K562 (cell line): Measurements from ENCODE around the gene CLEC3B. TPM values are rescaled to one million over a fixed set of nuclear protein-coding genes. Genes with fewer than 3 reads are reported as not detected.

Experiments
- ATAC-seq: fragments of 200-7000 bp; cut with Tn5 transposase; 3 replicates; pipeline ENCODE4 v1.9.1; 2020; ENCODE audit warnings: moderate library complexity
- BruUV-seq: library from RNA; stranded (reverse); fragments of 400-500 nt; replicated peaks from 2 replicates; lab custom pipeline; 2021; lab: Mats Ljungman, UMichigan
- CTCF ChIA-PET: fragments of 300-600 bp; formaldehyde crosslinking; extraction: SDS; loops from one replicate; lab custom pipeline; 2021; ENCODE audit warnings: low intra/inter-chr PET ratio; lab: Yijun Ruan, JAX
- POLR2A ChIA-PET: fragments of 300-600, 350-650 bp; sonication (Branson Sonifier 250); formaldehyde crosslinking; extraction: SDS; loops from one replicate; lab custom pipeline; 2021; ENCODE audit warnings: antibody characterized with exemption, inconsistent platforms; lab: Yijun Ruan, JAX
- DNase-seq, 4 experiments: peaks; one replicate each; pipeline versions ENCODE4 v3.0.0 to v3.0.0-alpha.2; 2011 to 2018; ENCODE audit warnings: low spot score in 3 of 4, mixed read lengths in 3 of 4; ENCODE audit errors: extremely low read depth in 1 of 4
- FAIRE-seq: peaks from 2 replicates; lab custom pipeline; 2011; peaks lifted over from hg19 to GRCh38; lab: Jason Lieb, UNC
- H2AFZ ChIP-seq: 2 replicates; pipeline ENCODE4 v1.6.0; 2011; ENCODE audit warnings: low read depth, low read length, control low read depth, inconsistent platforms
- H3K27ac ChIP-seq: fragments of 200-600 bp; 3 replicates; pipeline ENCODE4 v1.8.0; 2011; ENCODE audit warnings: low read depth, mild to moderate bottlenecking, control low read depth, inconsistent platforms, low read length, moderate library complexity, mixed read lengths; ENCODE audit errors: extremely low read depth
- H3K27me3 ChIP-seq, 2 experiments: fragments of 300-600 bp in 1 of 2; 2 replicates in 1 of 2; 3 replicates in 1 of 2; pipeline versions ENCODE4 v1.6.0 to v1.8.0; 2011; ENCODE audit warnings: inconsistent platforms in 2 of 2, low read length in 2 of 2, mild to moderate bottlenecking in 1 of 2, mixed read lengths in 1 of 2, moderate library complexity in 1 of 2; ENCODE audit not compliant: control insufficient read depth in 2 of 2, insufficient read depth in 2 of 2
- H3K36me3 ChIP-seq: fragments of 300-600 bp; 3 replicates; pipeline ENCODE4 v1.8.0; 2011; ENCODE audit warnings: mild to moderate bottlenecking, low read length, inconsistent platforms; ENCODE audit not compliant: control insufficient read depth, insufficient read depth
- H3K4me1 ChIP-seq, 2 experiments: fragments of 200-600 bp in 1 of 2; replicated peaks in 1 of 2; 2 replicates in 1 of 2; 3 replicates in 1 of 2; pipeline versions ENCODE4 v1.5.1 to v1.8.0; 2011; ENCODE audit warnings: inconsistent platforms in 2 of 2, low read length in 2 of 2, mild to moderate bottlenecking in 1 of 2, mixed read lengths in 1 of 2, moderate library complexity in 1 of 2; ENCODE audit not compliant: control insufficient read depth in 2 of 2, insufficient read depth in 2 of 2
- H3K4me2 ChIP-seq: 2 replicates; pipeline ENCODE4 v1.6.1; 2011; ENCODE audit warnings: low read length, control low read depth, inconsistent platforms, mixed read lengths; ENCODE audit not compliant: insufficient read depth
- H3K4me3 ChIP-seq: fragments of 200-600 bp; sonication (generic), shearing (Covaris generic); 2 replicates; pipeline ENCODE4 v1.5.1; 2016; ENCODE audit warnings: control low read depth, inconsistent platforms
- H3K79me2 ChIP-seq: fragments of 200-600 bp; 3 replicates; pipeline ENCODE4 v1.8.0; 2011; ENCODE audit warnings: low read length, inconsistent platforms; ENCODE audit not compliant: control insufficient read depth, insufficient read depth
- H3K9ac ChIP-seq, 2 experiments: 2 replicates each; pipeline versions ENCODE4 v1.6.0 to v1.6.1; 2011; ENCODE audit warnings: low read depth in 2 of 2, low read length in 2 of 2, control low read depth in 1 of 2, inconsistent platforms in 1 of 2, mild to moderate bottlenecking in 1 of 2, mixed read lengths in 1 of 2; ENCODE audit not compliant: insufficient read depth in 1 of 2
- H3K9me1 ChIP-seq: one replicate; pipeline ENCODE4 v1.6.0; 2011; ENCODE audit warnings: inconsistent platforms, mild to moderate bottlenecking, low read length, moderate library complexity; ENCODE audit not compliant: control insufficient read depth, insufficient read depth
- H3K9me3 ChIP-seq: replicated peaks from 2 replicates; pipeline ENCODE4 v1.5.1; 2011; ENCODE audit warnings: low read depth, low read length, inconsistent platforms; ENCODE audit not compliant: control insufficient read depth, insufficient read depth
- H4K20me1 ChIP-seq: replicated peaks from 2 replicates; pipeline ENCODE4 v1.6.1; 2011; ENCODE audit warnings: low read length, inconsistent platforms, mixed read lengths; ENCODE audit not compliant: control insufficient read depth, insufficient read depth
- HBP1 ChIP-seq: fragments of 450-650 bp; formaldehyde crosslinking; IDR thresholded peaks from 2 replicates; pipeline ENCODE4 v1.4.0; 2022; ENCODE audit warnings: missing genetic modification characterization
- MYNN ChIP-seq, 2 experiments: sonication (generic); formaldehyde crosslinking in 1 of 2; IDR thresholded peaks; 2 replicates each; pipeline versions ENCODE4 v1.5.0 to v1.6.1; 2016 to 2020; ENCODE audit warnings: antibody characterized with exemption in 1 of 2, missing genetic modification reagents in 1 of 2
- NR1H2 ChIP-seq: sonication (generic); formaldehyde crosslinking; IDR thresholded peaks from 2 replicates; pipeline ENCODE4 v1.4.0; 2020; ENCODE audit warnings: mild to moderate bottlenecking, missing genetic modification reagents
- RBM34 ChIP-seq: fragments of 200-400 bp; formaldehyde crosslinking; IDR thresholded peaks from 2 replicates; pipeline ENCODE4 v1.6.1; 2018; ENCODE audit warnings: low read length, borderline replicate concordance; ENCODE audit not compliant: insufficient read depth
- SIN3A ChIP-seq, 2 experiments: fragments of 150-350 bp in 1 of 2; IDR thresholded peaks; 2 replicates each; pipeline ENCODE4 v1.6.1; 2011 to 2016; ENCODE audit warnings: borderline replicate concordance in 2 of 2, low read depth in 2 of 2, low read length in 2 of 2, mild to moderate bottlenecking in 2 of 2, moderate library complexity in 2 of 2; ENCODE audit not compliant: control insufficient read depth in 1 of 2
- SREBF1 ChIP-seq: fragments of 150-350 bp; IDR thresholded peaks from 2 replicates; pipeline ENCODE4 v1.6.1; 2014; ENCODE audit warnings: antibody characterized with exemption, low read depth, low read length, borderline replicate concordance
- USF1 ChIP-seq: sonication (generic); formaldehyde crosslinking; IDR thresholded peaks from 2 replicates; pipeline ENCODE4 v1.9.0; 2022; ENCODE audit warnings: mild to moderate bottlenecking, missing genetic modification reagents
- ZNF830 ChIP-seq: fragments of 250-450 bp; sonication (Bioruptor Pico); IDR thresholded peaks from 2 replicates; pipeline ENCODE4 v1.5.0; 2021; ENCODE audit warnings: mild to moderate bottlenecking
- WGBS: fragments of 100-300 bp; shearing (Covaris generic); methylation state at CpG from one replicate; pipeline ENCODE4 v1.1.6; 2016; ENCODE audit warnings: low coverage, mixed read lengths; ENCODE audit not compliant: insufficient coverage; ENCODE audit errors: missing lambda C conversion rate; 5-methylcytosine and 5-hydroxymethylcytosine counted together
- in situ Hi-C: fragments of 300-500 bp; cut with MboI; formaldehyde crosslinking; loops from 4 replicates; pipeline ENCODE4 v1.15.0; 2018; ENCODE audit warnings: inconsistent platforms, mixed read lengths
- intact Hi-C: fragments of 100-400 bp; cut with micrococcal nuclease; formaldehyde crosslinking; loops from 2 replicates; pipeline ENCODE4 v1.14.2; 2022
- polyA plus RNA-seq, 8 experiments: library from polyadenylated mRNA; depleted of rRNA in 4 of 8; stranded (reverse) in 5 of 8; unstranded in 3 of 8; fragments of >200 nt; fragmentation: Nextera tagmentation in 2 of 8; fragmentation: Illumina TruSeq in 1 of 8; extraction: Ambion mirVana in 2 of 8; extraction: Trizol in 1 of 8; gene quantifications; 2 replicates each; pipeline versions ENCODE4 v1.2.1 to v1.2.3, GENCODE V29; 2011 to 2014; ENCODE audit warnings: inconsistent platforms in 1 of 8, missing spikeins in 1 of 8
- total RNA-seq, 7 experiments: library from RNA; depleted of rRNA in 6 of 7; stranded (reverse); fragments of >200 nt in 6 of 7; fragmentation: Illumina TruSeq in 2 of 7; extraction: Trizol in 2 of 7; gene quantifications; 2 replicates each; pipeline versions ENCODE4 v1.2.1 to v1.2.3, GENCODE V29; 2011 to 2021; ENCODE audit warnings: low replicate concordance in 1 of 7
- TF ChIP-seq, protein P1 (sequence below), 3 experiments: fragments of 200-800 bp in 1 of 3; sonication (Bioruptor generic) in 1 of 3; sonication (generic) in 1 of 3; formaldehyde crosslinking in 1 of 3; IDR thresholded peaks; 2 replicates each; pipeline versions ENCODE4 v1.6.1 to v1.8.0; 2016 to 2022; ENCODE audit warnings: mild to moderate bottlenecking in 2 of 3, missing compliant biosample characterization in 2 of 3, missing genetic modification characterization in 2 of 3, missing genetic modification reagents in 1 of 3
- TF ChIP-seq, protein P2 (sequence below), 3 experiments: fragments of 200-800 bp in 1 of 3; fragments of 250-450 bp in 1 of 3; fragments of 450-650 bp in 1 of 3; sonication (Bioruptor Pico) in 1 of 3; sonication (Bioruptor generic) in 1 of 3; formaldehyde crosslinking in 1 of 3; IDR thresholded peaks; 2 replicates each; pipeline versions ENCODE4 v1.6.1 to v1.8.0; 2016 to 2022; ENCODE audit warnings: mild to moderate bottlenecking in 2 of 3, missing genetic modification characterization in 2 of 3, missing compliant biosample characterization in 1 of 3, moderate library complexity in 1 of 3

The CLEC3B gene
- total and polyA plus RNA-seq, 9 of the 15 experiments (the other 6 are each of a cell fraction or from before 2014, with no cell fraction given): not detected

DNA sequence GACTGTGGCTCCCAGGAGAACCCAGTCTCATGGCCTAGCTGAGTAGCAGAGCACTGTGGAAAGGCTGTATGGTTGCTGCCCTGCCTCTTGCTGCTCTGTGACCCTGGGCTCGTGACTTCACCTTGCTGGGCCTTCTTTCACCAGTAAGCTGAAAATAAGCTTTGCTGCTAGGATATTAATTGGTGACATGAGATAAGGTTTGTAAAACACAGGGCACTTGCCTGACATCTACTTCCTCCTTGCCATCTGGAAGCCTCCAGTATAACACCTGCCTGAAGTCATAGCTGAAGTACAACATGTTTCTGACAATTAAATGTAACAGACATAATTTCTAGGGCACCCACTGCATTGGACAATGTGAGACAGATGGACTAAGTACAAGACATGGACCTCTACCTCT, 53.6 kb downstream of the CLEC3B start:
- peak overlapping the region; percentile 5 for H3K4me2 ChIP-seq
- POLR2A ChIA-PET: interaction anchor here (0.6 to 1.4 kb wide), 5 partner anchors 8 to 871 kb away, joined by 3 to 7 read pairs (median 4); no protein-coding TSS in a partner anchor
- no peak for FAIRE-seq
- no TSS peak for BruUV-seq
- H3K9ac ChIP-seq: peak overlapping the region; percentile 35 to 76; a peak in 3 of 4 replicates
- H3K4me1 ChIP-seq: peaks cover 21 to 69% of the 10 kb centered on the region in 2 experiments; a peak in 4 of 5 replicates
- 53% methylated on average over 1 of the region's 1 CpG for WGBS
- peak; percentile 14; the same call in 2 of the 3 replicates for ATAC-seq
- H3K27ac ChIP-seq: peak overlapping the region; percentile 37; the same call in 2 of the 3 replicates
- CTCF ChIA-PET: no interaction called here
- H3K36me3 ChIP-seq: peaks cover 2% of the 10 kb centered on the region; the same call in 2 of the 3 replicates
- peak overlapping the region; percentile 67 for H2AFZ ChIP-seq
- intact Hi-C loops (no loop called here), in situ Hi-C loops (no loop called here)
- H3K79me2 ChIP-seq: peaks cover 15% of the 10 kb centered on the region; the same call in 1 of the 3 replicates
- H3K27me3 ChIP-seq: no peaks in the 10 kb centered on the region
- H3K9me3 ChIP-seq: no peaks in the 10 kb centered on the region
- no peak for DNase-seq
- H3K9me1 ChIP-seq: no peaks in the 10 kb centered on the region
- no peak overlapping the region for H3K4me3 ChIP-seq
- no peaks in the 10 kb centered on the region for H4K20me1 ChIP-seq
- TF ChIP-seq USF1 (no peak), ZNF830 (CRISPR knock-in tag) (0 out of 2 replicates have a peak, but pooled peaks have one; percentile 15), SREBF1 (0 out of 2 replicates have a peak, but pooled peaks have one; percentile 46), HBP1 (CRISPR knock-in tag) (no peak), NR1H2 (no peak), RBM34 (no peak), MYNN (IDR thresholded peaks at IDR 0.05) (no peak), MYNN (CRISPR knock-in tag; IDR thresholded peaks at IDR 0.05) (no peak), SIN3A (IDR thresholded peaks at IDR 0.05; ENCODE audit: borderline replicate concordance in 2 of 2, control insufficient read depth in 1 of 2, low read depth in 2 of 2, low read length in 2 of 2) (no peak)
- TF ChIP-seq, protein P1, sequence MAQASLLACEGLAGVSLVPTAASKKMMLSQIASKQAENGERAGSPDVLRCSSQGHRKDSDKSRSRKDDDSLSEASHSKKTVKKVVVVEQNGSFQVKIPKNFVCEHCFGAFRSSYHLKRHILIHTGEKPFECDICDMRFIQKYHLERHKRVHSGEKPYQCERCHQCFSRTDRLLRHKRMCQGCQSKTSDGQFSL (CRISPR knock-in tag; IDR thresholded peaks at IDR 0.05): no peak
- TF ChIP-seq, protein P1 (tag; IDR thresholded peaks at IDR 0.05): no peak
- TF ChIP-seq, protein P2, sequence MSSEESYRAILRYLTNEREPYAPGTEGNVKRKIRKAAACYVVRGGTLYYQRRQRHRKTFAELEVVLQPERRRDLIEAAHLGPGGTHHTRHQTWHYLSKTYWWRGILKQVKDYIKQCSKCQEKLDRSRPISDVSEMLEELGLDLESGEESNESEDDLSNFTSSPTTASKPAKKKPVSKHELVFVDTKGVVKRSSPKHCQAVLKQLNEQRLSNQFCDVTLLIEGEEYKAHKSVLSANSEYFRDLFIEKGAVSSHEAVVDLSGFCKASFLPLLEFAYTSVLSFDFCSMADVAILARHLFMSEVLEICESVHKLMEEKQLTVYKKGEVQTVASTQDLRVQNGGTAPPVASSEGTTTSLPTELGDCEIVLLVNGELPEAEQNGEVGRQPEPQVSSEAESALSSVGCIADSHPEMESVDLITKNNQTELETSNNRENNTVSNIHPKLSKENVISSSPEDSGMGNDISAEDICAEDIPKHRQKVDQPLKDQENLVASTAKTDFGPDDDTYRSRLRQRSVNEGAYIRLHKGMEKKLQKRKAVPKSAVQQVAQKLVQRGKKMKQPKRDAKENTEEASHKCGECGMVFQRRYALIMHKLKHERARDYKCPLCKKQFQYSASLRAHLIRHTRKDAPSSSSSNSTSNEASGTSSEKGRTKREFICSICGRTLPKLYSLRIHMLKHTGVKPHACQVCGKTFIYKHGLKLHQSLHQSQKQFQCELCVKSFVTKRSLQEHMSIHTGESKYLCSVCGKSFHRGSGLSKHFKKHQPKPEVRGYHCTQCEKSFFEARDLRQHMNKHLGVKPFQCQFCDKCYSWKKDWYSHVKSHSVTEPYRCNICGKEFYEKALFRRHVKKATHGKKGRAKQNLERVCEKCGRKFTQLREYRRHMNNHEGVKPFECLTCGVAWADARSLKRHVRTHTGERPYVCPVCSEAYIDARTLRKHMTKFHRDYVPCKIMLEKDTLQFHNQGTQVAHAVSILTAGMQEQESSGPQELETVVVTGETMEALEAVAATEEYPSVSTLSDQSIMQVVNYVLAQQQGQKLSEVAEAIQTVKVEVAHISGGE (CRISPR knock-in tag; IDR thresholded peaks at IDR 0.05): 0 out of 6 replicates have a peak, but pooled peaks of 1 of the 3 experiments have one; percentile 5
